Caki2 (cell line): Measurements from ENCODE around the gene KIF26B. TPM values are rescaled to one million over a fixed set of nuclear protein-coding genes. Genes with fewer than 3 reads are reported as not detected.

ENCODE experiments used
- DNase-seq: peaks from one replicate; pipeline ENCODE4 v3.0.0-alpha.2; 2015; ENCODE audit warnings: low read depth
- in situ Hi-C: cut with HindIII; loops from 2 replicates; pipeline ENCODE4 v1.10.0; 2016; ENCODE audit warnings: low sequenced_read_pairs, low pct_unique_long_range_greater_than_20kb, mixed read lengths
- total RNA-seq: library from RNA; depleted of rRNA; stranded (reverse); fragments of >200 nt; shearing (Covaris generic); gene quantifications from 2 replicates; pipeline ENCODE4 v1.2.3, GENCODE V29; 2014; ENCODE audit warnings: low replicate concordance

The KIF26B gene
- total RNA-seq, 1 experiment from 2014 or later: 1.1 TPM

DNA sequence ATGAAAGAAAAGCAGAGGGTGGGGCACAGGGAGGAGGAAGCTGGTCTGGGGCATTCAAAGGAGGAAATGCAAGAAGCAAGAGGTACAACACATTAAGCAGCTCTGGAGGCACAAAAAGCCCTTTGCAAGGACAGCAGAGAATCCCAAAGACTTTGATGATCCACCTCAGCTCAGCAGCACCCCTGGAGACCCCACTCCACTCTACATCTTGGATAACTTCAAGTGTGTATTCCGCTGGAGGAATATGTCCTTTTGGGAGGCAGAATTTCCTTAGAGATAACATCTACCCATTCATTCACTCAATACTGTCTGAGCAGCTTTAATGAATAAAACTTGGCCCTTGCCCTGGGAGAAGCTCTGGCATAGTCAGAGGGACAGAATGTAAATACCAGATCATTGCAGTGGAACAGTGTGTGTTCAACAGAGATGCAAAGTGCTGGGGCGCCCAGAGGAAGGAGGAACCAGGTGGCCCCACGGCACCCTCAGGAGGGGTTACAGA lies 599.7 kb downstream of the KIF26B start:
- in situ Hi-C loops: no loop called here
- no peak for DNase-seq
